GM21367 (cell line): Measurements from ENCODE around the gene PTPRN2.
"Not testable (repeated sequence)": the region's sequence is repeated elsewhere in the genome, so short reads cannot be mapped to it uniquely, and the experiment has no call there.

Experiments
- ATAC-seq: cut with Tn5 transposase; IDR thresholded peaks from one replicate; pipeline ENCODE4 v1.9.1; 2021; ENCODE audit not compliant: unreplicated experiment

The PTPRN2 gene

GRCh38 chr7:158260567-158261361 is 326.9 kb downstream of the PTPRN2 start:
- ATAC-seq: no peak

GRCh38 chr7:158259671-158260418 is 327.8 kb downstream of the PTPRN2 start:
- no peak for ATAC-seq

- ATAC-seq: no peak
These were observed 328.5 kb downstream of the PTPRN2 start for GRCh38 chr7:158259141-158259540.

- no peak for ATAC-seq
These were observed 329.1 kb downstream of the PTPRN2 start for GRCh38 chr7:158258411-158259130.

GRCh38 chr7:158257516-158258410 is 329.9 kb downstream of the PTPRN2 start:
- no peak for ATAC-seq

- ATAC-seq: no peak
These were observed 330.6 kb downstream of the PTPRN2 start for GRCh38 chr7:158257001-158257400.

GRCh38 chr7:158256091-158256816 is 331.4 kb downstream of the PTPRN2 start:
- no peak for ATAC-seq

GRCh38 chr7:158255558-158255957 is 332.1 kb downstream of the PTPRN2 start:
- no peak for ATAC-seq

GRCh38 chr7:158255156-158255555 is 332.5 kb downstream of the PTPRN2 start:
- no peak for ATAC-seq

GRCh38 chr7:158253670-158254045 is 334.0 kb downstream of the PTPRN2 start:
- ATAC-seq: not testable (repeated sequence)

GRCh38 chr7:158252837-158253669 is 334.6 kb downstream of the PTPRN2 start:
- no peak for ATAC-seq

- no peak for ATAC-seq
These were observed 335.4 kb downstream of the PTPRN2 start for GRCh38 chr7:158252081-158252836.

GRCh38 chr7:158251061-158251965 is 336.3 kb downstream of the PTPRN2 start:
- no peak for ATAC-seq

GRCh38 chr7:158249692-158250091 is 337.9 kb downstream of the PTPRN2 start:
- ATAC-seq: no peak

- no peak for ATAC-seq
These were observed 338.8 kb downstream of the PTPRN2 start for GRCh38 chr7:158248816-158249215.

GRCh38 chr7:158247758-158248487 is 339.7 kb downstream of the PTPRN2 start:
- ATAC-seq: no peak
